Mammary epithelial cell (primary cell): Measurements from ENCODE around the gene TAPT1.

ENCODE experiments used
- EZH2 ChIP-seq: IDR thresholded peaks from 2 replicates; pipeline ENCODE4 v1.6.1; 2012; ENCODE audit warnings: low read length, inconsistent platforms, borderline replicate concordance
- TF ChIP-seq, protein P1 (sequence below), 2 donors: IDR thresholded peaks in 1 of 2; conservative IDR thresholded peaks in 1 of 2; 2 replicates each; pipeline ENCODE4 v1.5.1; 2011 to 2012; ENCODE audit warnings: inconsistent platforms in 2 of 2, low read length in 2 of 2, mild to moderate bottlenecking in 2 of 2, control low read depth in 1 of 2, low read depth in 1 of 2; ENCODE audit not compliant: insufficient read depth in 1 of 2; ENCODE audit errors: extremely low read depth in 1 of 2

GRCh38 chr4:16217300-16218051, 8.8 kb downstream of the TAPT1 start:
- TF ChIP-seq, protein P1, sequence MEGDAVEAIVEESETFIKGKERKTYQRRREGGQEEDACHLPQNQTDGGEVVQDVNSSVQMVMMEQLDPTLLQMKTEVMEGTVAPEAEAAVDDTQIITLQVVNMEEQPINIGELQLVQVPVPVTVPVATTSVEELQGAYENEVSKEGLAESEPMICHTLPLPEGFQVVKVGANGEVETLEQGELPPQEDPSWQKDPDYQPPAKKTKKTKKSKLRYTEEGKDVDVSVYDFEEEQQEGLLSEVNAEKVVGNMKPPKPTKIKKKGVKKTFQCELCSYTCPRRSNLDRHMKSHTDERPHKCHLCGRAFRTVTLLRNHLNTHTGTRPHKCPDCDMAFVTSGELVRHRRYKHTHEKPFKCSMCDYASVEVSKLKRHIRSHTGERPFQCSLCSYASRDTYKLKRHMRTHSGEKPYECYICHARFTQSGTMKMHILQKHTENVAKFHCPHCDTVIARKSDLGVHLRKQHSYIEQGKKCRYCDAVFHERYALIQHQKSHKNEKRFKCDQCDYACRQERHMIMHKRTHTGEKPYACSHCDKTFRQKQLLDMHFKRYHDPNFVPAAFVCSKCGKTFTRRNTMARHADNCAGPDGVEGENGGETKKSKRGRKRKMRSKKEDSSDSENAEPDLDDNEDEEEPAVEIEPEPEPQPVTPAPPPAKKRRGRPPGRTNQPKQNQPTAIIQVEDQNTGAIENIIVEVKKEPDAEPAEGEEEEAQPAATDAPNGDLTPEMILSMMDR (conservative IDR thresholded peaks at IDR 0.05 in 1 of 2, IDR thresholded peaks at IDR 0.05 in 1 of 2; ENCODE audit: extremely low read depth in 1 of 2, insufficient read depth in 1 of 2, low read depth in 1 of 2, low read length in 2 of 2): no peak
- TF ChIP-seq EZH2: no peak
